T follicular helper cell (primary cell): ENCODE data around the gene DNAI2.
"Not testable (repeated sequence)": the region's sequence is repeated elsewhere in the genome, so short reads cannot be mapped to it uniquely, and the experiment has no call there.

ENCODE experiments used
- DNase-seq: peaks from one replicate; pipeline ENCODE4 v3.0.0-alpha.2; 2020; ENCODE audit warnings: low read depth

DNAI2 gene

DNA sequence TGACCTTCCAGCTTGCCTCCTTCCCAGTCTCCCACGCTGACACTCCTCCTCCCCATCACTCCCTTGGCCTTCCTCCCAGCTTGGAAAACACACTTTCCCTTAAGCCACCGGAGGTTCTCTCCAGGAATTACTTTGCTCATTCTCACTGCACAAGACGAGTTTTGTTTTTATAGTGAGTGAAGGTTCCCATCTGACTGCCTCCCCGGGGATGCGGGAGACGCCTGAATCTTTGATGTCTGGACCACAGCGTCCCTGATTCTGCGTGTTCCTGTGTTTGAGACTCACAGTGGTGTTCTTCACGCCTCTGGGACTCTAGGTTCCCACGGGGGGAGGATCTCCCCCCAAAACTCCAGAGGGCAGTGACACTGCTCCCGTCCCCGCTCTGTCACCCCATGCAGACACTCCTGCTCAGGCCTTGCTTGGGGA is 2.0 kb downstream of the DNAI2 start:
- DNase-seq, result no peak

DNA sequence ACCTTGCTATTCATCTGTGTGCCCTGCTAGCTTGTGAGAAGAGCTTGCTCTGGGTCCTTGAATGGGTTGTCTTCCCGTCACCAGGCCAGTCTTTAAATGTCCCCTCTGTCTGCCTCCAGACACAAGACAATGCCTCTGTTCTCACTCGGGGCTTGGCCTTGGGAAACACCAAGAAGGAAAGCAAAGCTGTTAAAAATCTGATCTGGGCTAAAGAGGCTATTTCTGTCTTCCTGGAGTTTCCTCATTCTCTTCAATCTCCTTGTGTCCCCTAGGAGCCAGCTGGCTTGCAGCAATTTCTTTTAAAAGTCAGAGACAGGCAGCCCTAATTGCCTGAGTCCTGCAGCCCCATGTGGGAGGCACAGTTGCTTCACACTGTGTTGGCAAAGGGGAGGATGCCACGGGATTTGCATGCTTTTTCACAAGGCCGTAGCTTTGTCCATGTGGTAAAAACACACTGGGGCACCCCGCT is 2.5 kb downstream of the DNAI2 start:
- DNase-seq, result no peak

DNA sequence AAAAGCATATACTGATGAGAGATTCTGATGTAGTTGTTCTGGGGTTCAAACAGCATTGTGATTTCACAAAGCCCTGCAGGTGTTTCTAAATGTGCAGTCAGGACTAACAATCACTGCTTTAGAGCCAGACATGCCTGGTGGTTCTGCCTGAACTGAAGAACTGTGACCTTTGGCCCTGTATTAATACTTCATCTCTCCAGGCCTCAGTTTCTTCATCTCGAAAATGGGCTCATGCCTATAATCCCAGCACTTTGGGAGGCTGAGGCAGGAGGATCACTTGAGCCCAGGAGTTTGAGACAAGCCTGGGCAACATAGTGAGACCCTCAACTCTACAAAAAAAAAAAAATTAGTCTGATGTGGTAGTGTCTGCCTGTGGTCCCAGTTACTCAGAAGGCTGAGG is 3.9 kb downstream of the DNAI2 start:
- DNase-seq, result no peak

DNA sequence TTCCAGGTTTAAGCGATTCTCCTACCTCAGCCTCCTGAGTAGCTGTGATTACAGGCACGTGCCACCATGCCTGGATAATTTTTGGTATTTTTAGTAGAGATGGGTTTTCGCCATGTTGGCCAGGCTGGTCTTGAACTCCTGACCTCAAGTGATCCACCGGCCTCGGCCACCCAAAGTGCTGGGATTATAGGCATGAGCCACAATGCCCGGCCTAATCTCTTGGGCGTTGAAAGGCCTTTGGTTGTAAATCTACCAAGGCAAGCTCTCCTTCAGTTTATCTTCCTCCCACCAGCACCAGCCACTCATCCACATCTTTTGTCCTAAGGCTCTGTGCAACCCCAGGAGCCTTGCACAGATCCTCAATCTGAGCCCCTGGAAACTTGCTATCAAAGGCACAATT is 5.6 kb downstream of the DNAI2 start:
- not testable (repeated sequence) for DNase-seq

DNA sequence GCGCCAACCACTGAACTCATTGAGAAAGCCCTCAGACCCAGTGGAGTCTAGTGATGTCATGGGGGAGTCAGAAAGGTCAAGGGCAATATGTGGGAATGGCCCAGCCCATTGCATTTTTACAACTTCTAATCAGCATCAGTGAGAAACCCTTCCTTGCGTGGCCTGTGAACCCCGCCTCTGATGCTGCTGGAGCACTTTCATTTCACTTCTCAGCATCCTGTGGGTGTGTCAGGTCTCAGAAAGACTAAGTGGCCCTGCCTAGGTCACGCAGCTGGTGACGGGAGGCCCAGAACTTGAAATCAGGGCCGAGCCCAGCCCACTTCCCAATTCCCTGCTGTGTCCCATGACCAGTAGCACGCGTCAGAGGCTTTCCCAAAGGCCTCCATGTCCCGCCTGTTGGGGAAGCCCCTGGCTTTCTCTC is 6.1 kb downstream of the DNAI2 start:
- DNase-seq, result peak; percentile 34

DNA sequence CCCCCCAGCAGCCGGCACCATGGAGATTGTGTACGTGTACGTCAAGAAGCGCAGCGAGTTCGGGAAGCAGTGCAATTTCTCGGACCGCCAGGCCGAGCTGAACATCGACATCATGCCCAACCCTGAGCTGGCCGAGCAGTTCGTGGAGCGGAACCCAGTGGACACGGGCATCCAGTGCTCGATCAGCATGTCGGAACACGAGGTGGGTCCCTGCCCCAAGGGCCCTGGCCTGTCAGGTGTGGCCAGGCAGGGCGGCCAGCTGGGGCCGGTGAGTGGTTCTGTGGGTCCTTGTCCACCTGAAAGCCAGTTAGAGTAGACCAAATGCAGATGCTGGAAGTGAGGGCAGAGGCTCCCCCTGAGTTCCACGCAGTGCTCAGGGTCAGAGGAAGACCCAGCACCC is 7.8 kb downstream of the DNAI2 start:
- no peak for DNase-seq

DNA sequence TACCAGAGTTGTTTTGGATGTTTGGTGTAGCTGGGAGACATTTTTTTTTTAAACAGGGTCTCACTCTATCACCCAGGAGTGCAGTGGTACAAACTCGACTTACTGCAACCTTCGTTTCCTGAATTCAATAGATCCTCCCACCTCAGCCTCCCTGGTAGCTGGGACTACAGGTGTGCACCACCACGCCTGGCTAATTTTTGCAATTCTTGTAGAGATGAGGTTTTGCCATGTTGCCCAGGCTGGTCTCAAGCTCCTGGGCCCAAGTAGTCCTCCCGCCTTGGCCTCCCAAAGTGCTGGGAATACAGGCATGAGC is 8.2 kb downstream of the DNAI2 start:
- not testable (repeated sequence) for DNase-seq

GRCh38 chr17:74282587-74283370 is 8.7 kb downstream of the DNAI2 start:
- DNase-seq, result peak; percentile 16

- no peak for DNase-seq
Observed at GRCh38 chr17:74283371-74283673, 9.3 kb downstream of the DNAI2 start.

- no peak for DNase-seq
Observed at GRCh38 chr17:74287031-74287602, 13.1 kb downstream of the DNAI2 start.

DNA sequence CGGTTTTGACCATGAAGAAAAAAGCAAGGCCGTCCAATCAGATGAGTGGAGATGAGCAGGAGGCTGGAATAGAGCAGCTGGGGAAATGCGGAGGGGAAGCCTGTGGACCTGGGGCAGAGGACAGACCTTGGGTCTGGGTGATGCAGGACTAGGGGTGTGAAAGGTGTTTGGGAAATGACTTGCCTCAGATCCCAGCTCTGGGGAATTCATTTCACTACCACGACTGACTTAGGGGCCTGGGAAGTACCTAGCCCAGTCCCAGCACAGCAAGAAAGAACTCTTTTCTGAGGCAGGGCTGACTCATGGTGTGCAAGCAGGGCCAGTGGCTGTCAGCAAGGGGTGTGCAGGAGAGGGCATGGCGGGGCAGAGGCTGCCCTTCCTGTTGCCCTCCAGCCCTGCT is 14.8 kb downstream of the DNAI2 start:
- DNase-seq, result no peak

DNA sequence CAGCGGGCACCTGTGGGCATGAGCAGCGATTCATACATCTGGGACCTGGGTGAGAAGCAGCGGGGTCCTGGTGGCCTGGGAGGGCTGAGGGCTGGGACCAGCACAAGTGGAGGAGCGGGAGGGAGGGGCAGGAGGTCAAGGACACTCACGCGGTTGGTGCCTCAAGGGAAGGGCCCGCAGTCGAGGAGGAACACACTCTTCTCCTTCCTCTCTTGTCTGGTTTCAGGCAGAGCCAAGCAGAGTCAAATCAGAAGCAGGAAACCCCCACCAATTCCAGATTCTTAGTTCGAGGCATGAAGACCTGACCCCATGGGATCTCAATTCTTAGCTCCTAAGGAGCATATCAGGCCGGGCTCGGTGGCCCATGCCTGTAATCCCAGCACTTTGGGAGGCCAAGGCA is 15.7 kb downstream of the DNAI2 start:
- DNase-seq, result no peak

DNA sequence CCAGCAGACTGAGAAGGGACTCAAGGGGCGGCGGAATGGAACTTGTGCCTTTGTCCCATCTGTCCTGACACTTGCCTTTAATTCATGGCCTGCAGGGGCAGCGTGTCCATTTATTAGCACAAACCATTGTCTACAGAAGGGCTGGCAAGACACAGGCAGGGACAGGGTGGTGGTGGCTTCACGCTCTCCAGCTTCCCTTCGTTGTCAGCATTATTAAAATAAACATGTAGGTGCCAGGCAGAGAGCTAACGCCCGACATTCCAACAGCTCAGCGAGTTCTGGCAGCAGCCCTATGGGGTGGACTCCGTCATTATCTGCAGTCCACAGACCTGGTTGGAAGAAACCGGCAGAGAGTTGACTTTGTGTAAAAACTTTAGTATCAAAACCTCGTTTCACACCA is 16.3 kb downstream of the DNAI2 start:
- DNase-seq, result no peak

DNA sequence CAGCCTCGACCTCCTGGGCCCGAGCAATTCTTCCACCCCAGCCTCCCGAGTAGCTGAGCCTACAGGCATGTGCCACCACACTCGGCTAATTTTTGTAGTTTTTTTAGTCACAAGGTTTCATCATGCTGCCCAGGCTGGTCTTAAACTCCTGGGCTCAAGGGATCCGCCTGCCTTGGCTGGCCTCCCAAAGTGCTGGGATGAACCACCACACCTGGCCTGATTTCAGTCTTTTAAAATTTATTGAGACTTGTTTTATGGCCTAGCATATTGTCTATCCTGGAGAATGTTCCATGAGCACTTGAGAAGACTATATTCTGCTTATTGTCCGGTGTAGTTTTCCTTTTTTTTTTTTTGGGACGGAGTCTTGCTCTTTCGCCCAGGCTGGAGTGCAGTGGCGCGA is 18.5 kb downstream of the DNAI2 start:
- no peak for DNase-seq

DNA sequence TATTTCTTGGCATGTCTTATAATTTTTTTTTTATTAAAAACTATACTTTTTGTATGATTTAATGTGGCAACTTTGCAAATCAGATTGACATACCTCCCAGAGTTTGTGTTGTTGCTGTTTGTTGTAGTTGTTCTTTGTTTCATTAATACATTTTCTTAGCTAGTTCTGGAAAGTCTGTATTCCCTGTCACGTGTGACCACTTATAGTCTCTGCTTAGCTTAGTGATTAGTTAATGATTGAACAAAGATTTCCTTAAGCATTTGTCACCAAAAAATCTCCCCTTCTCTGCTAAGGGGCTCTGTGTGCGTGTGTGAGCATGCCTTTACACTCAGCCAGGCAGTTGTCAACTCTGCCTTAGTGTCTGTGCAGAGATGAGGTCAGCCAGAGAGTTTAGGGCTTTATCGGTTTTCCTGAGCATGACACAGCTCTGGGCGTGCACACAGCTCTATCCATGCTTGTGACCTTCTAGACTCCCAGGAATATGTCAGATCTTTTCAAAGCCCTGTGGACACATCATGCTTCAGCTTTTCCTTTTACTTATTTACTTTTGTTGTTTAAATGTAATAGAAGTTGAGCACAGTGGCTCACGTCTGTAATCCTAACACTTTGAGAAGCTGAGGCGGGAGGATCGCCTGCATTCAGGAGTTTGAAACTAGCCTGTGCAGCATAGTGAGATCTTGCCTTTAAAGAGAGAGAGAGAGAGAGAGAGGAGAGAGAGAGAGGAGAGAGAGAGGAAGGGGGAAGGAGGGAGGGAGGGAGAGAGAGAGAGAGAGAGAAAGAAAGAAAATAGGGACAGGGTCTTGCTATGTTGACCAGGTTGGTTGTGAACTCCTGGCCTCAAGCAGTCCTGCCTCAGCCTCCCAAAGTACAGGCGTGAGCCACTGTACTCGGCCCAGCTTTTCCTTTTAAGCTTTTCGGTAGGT is 21.9 kb downstream of the DNAI2 start:
- no peak for DNase-seq

DNA sequence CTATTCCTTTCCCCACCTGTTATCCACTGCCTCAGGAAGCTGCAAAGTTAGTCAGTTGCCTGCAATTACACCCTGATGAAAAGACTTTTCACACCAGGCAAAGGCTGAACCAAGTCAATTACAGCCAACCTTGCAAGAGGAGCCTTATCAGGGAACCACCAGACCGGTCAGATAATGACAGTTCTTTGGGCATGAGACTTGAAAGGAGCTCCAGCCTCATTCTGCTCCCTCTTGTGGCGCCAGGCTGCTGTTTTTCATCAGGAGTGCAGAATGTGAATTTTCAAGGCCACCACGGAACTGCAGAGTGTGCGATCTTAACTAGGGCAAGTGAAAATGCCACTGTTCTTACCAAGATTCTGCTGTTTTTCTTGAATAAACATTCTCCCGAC is 22.5 kb downstream of the DNAI2 start:
- DNase-seq, result no peak

- DNase-seq, result no peak
Observed at GRCh38 chr17:74297941-74298340, 23.9 kb downstream of the DNAI2 start.

GRCh38 chr17:74298778-74299177 is 24.7 kb downstream of the DNAI2 start:
- DNase-seq, result no peak

DNA sequence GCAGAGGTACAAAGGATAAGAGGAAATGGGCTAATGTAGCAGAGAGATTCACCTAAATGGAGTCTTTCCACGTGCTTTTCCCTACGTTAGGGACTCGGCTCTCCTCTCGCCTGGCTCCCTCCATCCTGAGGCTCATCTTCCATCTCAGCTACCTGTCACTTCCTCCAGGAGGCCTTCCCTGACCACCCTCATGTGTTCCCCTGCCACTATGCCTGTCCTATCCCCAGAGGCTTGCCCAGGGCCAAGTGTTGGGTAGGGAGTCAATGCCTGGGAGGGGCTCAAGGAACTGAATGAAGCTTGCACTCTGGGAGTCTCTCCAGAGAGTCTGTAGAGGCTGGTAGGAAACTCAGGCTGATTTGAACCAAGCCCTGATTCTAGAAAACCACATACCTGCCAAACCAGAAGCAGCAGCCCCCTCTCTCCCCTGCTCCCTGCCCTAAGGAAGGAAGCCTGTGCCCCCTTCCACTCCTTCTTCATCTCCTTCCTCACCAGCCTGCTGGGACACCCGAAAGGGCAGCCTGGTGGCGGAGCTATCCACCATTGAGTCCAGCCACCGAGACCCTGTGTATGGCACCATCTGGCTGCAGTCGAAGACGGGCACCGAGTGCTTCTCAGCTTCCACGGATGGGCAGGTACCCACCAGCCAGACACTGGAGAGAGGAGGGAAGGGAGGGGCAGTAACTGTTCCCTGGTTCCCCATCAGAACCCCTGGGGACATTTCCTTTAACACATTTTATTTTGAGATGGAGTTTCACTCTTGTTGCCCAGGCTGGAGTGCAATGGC is 25.4 kb downstream of the DNAI2 start:
- no peak for DNase-seq

DNA sequence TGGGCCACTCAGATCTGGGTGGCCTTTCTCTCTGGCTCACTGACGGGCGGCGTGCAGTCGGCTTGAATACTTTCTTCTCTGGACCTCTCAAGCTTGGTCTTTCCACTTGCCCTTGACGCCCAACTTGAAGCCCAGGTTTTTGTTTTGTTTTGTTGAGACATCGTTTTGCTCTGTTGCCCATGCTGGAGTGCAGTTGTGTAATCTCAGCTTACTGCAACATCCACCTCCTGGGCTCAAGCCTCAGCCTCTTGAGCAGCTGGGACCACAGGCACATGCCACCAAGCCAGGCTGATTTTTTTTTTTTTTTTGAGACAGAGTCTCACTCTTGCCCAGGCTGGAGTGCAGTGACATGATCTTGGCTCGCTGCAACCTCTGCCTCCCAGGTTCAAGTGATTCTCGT is 29.3 kb downstream of the DNAI2 start:
- DNase-seq, result no peak

GRCh38 chr17:74304184-74304583 is 30.1 kb downstream of the DNAI2 start:
- no peak for DNase-seq
